K562 (cell line): ENCODE results near the gene SELENOI. TPM values are rescaled to one million over a fixed set of nuclear protein-coding genes. Genes with fewer than 3 reads are reported as not detected.

Experiments
- CBX3 ChIP-seq, 2 experiments: IDR thresholded peaks; 1 replicate in 1 of 2; 2 replicates in 1 of 2; pipeline ENCODE4 v1.6.1; 2012; ENCODE audit warnings: inconsistent platforms in 2 of 2, low read length in 2 of 2, borderline replicate concordance in 1 of 2, control low read depth in 1 of 2
- ETV1 ChIP-seq: fragments of 450-650 bp; conservative IDR thresholded peaks from 2 replicates; pipeline ENCODE4 v1.6.1; 2016; ENCODE audit warnings: missing genetic modification characterization, control low read depth, low read depth, missing compliant biosample characterization
- HDAC1 ChIP-seq, 2 experiments: fragments of 450-650 bp; IDR thresholded peaks; 2 replicates each; pipeline ENCODE4 v1.6.1; 2016 to 2017; ENCODE audit warnings: inconsistent platforms in 1 of 2, mild to moderate bottlenecking in 1 of 2, moderate library complexity in 1 of 2
- IRF2 ChIP-seq: sonication (generic); formaldehyde crosslinking; IDR thresholded peaks from 2 replicates; pipeline ENCODE4 v1.8.1; 2022; ENCODE audit warnings: mild to moderate bottlenecking, missing genetic modification reagents
- JUNB ChIP-seq: fragments of 450-650 bp; formaldehyde crosslinking; conservative IDR thresholded peaks from 2 replicates; pipeline ENCODE4 v1.4.0; 2020; ENCODE audit warnings: mild to moderate bottlenecking
- KDM5B ChIP-seq: fragments of 200-600 bp; sonication (generic); IDR thresholded peaks from 2 replicates; pipeline ENCODE4 v1.6.1; 2012; ENCODE audit warnings: low read depth, mild to moderate bottlenecking, moderate library complexity, low read length, control low read depth, inconsistent platforms; ENCODE audit not compliant: insufficient replicate concordance
- NCOA6 ChIP-seq: fragments of 450-650 bp; IDR thresholded peaks from 2 replicates; pipeline ENCODE4 v1.6.1; 2017; ENCODE audit warnings: mild to moderate bottlenecking
- NFE2 ChIP-seq: IDR thresholded peaks from 2 replicates; pipeline ENCODE4 v1.6.1; 2014; ENCODE audit warnings: antibody characterized with exemption, low read depth
- NFYB ChIP-seq: IDR thresholded peaks from 2 replicates; pipeline ENCODE4 v1.6.1; 2011; ENCODE audit warnings: mild to moderate bottlenecking, moderate library complexity; ENCODE audit not compliant: insufficient read length; ENCODE audit errors: extremely low read depth
- PTRF ChIP-seq: fragments of 450-650 bp; IDR thresholded peaks from 2 replicates; pipeline ENCODE4 v1.6.1; 2016; ENCODE audit warnings: mild to moderate bottlenecking, missing genetic modification characterization, missing compliant biosample characterization
- SOX6 ChIP-seq: fragments of 450-650 bp; IDR thresholded peaks from 2 replicates; pipeline ENCODE4 v1.6.1; 2014; ENCODE audit warnings: mild to moderate bottlenecking
- SP2 ChIP-seq: IDR thresholded peaks from 2 replicates; pipeline ENCODE4 v1.6.1; 2011; ENCODE audit warnings: mild to moderate bottlenecking, low read depth, low read length, moderate library complexity; ENCODE audit not compliant: poor library complexity, severe bottlenecking; ENCODE audit errors: extremely low read depth
- STAT5A ChIP-seq: IDR thresholded peaks from 2 replicates; pipeline ENCODE4 v1.6.1; 2012; ENCODE audit warnings: low read length, inconsistent platforms, borderline replicate concordance
- TARDBP ChIP-seq: fragments of 450-650 bp; IDR thresholded peaks from 2 replicates; pipeline ENCODE4 v1.6.1; 2016
- ZEB2 ChIP-seq: fragments of 450-650 bp; IDR thresholded peaks from 2 replicates; pipeline ENCODE4 v1.6.1; 2016
- ZNF408 ChIP-seq: fragments of 250-450 bp; sonication (Bioruptor Pico); IDR thresholded peaks from 2 replicates; pipeline ENCODE4 v1.4.0; 2020; ENCODE audit warnings: low read depth, mild to moderate bottlenecking, moderate library complexity
- ZNF507 ChIP-seq: conservative IDR thresholded peaks from 2 replicates; pipeline ENCODE4 v1.6.1; 2017; ENCODE audit warnings: missing genetic modification characterization, missing compliant biosample characterization
- ZNF561 ChIP-seq: fragments of 450-650 bp; formaldehyde crosslinking; conservative IDR thresholded peaks from 2 replicates; pipeline ENCODE4 v1.4.0; 2020; ENCODE audit warnings: mild to moderate bottlenecking, moderate library complexity
- ZNF699 ChIP-seq: fragments of 250-450 bp; sonication (Bioruptor Pico); IDR thresholded peaks from 2 replicates; pipeline ENCODE4 v1.8.0; 2021; ENCODE audit warnings: mild to moderate bottlenecking, moderate library complexity; ENCODE audit not compliant: insufficient replicate concordance
- ZNF717 ChIP-seq: fragments of 250-450 bp; sonication (Bioruptor Pico); IDR thresholded peaks from 2 replicates; pipeline ENCODE4 v1.5.0; 2021
- polyA plus RNA-seq, 8 experiments: library from polyadenylated mRNA; depleted of rRNA in 4 of 8; stranded (reverse) in 5 of 8; unstranded in 3 of 8; fragments of >200 nt; fragmentation: Nextera tagmentation in 2 of 8; fragmentation: Illumina TruSeq in 1 of 8; extraction: Ambion mirVana in 2 of 8; extraction: Trizol in 1 of 8; gene quantifications; 2 replicates each; pipeline versions ENCODE4 v1.2.1 to v1.2.3, GENCODE V29; 2011 to 2014; ENCODE audit warnings: inconsistent platforms in 1 of 8, missing spikeins in 1 of 8
- total RNA-seq, 7 experiments: library from RNA; depleted of rRNA in 6 of 7; stranded (reverse); fragments of >200 nt in 6 of 7; fragmentation: Illumina TruSeq in 2 of 7; extraction: Trizol in 2 of 7; gene quantifications; 2 replicates each; pipeline versions ENCODE4 v1.2.1 to v1.2.3, GENCODE V29; 2011 to 2021; ENCODE audit warnings: low replicate concordance in 1 of 7
- TF ChIP-seq, protein P1 (sequence below): sonication (generic); formaldehyde crosslinking; IDR thresholded peaks from 2 replicates; pipeline ENCODE4 v1.8.1; 2023; ENCODE audit warnings: mild to moderate bottlenecking, missing genetic modification reagents
- TF ChIP-seq, protein P2 (sequence below): sonication (generic); formaldehyde crosslinking; IDR thresholded peaks from 2 replicates; pipeline ENCODE4 v1.8.0; 2022; ENCODE audit warnings: mild to moderate bottlenecking, low read depth, missing genetic modification reagents
- TF ChIP-seq, protein P3 (sequence below): sonication (generic); formaldehyde crosslinking; IDR thresholded peaks from 2 replicates; pipeline ENCODE4 v1.8.0; 2022; ENCODE audit warnings: mild to moderate bottlenecking, missing genetic modification reagents

SELENOI gene
- total and polyA plus RNA-seq, 9 of the 15 experiments (the other 6 are each of a cell fraction or from before 2014, with no cell fraction given): 9.6 to 46.9 (median 24.4) TPM

DNA sequence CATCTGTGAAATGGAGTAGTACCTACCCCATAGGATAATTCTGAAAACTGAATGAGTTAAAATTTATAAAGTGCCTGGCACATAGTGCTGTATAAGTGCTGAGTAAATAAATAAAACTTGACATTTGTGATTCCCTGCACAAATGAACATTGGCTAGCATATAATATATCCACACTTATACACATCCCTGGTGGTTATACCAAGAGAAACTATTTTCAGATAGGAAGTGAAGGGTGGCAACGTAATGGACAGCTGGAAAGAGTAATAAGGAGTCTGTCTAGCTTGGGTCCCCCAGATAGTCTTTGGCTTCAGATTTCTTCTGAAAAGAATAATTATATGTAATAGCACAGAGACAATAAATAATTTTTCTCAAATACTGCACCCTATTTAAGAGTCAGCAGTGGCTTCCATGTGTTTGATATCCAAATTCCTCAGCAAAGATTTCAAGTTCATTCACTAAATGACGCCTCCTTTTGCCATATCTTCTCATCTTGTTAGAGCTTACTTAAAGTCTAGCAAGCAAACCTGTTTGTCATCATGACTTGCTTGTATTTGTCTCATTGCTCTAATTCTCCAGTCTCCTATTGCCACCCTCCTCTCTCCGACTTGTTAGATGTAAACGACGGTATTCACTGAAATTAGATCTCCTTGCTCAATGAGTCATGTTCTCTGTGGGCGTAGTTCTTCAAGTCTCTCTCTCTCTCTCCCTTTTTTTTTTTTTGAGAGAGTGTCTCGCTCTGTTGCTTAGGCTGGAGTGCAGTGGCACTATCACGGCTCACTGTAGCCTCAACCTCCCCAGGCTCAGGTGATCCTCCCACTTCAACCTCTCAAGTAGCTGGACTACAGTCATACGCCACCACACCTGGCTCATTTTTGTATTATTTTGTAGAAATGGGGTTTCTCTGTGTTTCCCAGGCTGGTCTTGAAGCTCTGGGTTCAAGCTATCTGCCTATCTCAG, 9.4 kb downstream of the SELENOI start (continued):
- TF ChIP-seq IRF2 (CRISPR knock-in tag) (no peak), NFE2 (peak; percentile 98), STAT5A (no peak), HDAC1 (IDR thresholded peaks at IDR 0.05) (peak in 1 of 2 experiments; percentile 84; a peak in 2 of 4 replicates), SOX6 (peak; percentile 71), NFYB (no peak), KDM5B (no peak), ZNF408 (CRISPR knock-in tag) (no peak), CBX3 (IDR thresholded peaks at IDR 0.05; ENCODE audit: borderline replicate concordance in 1 of 2, low read length in 2 of 2) (0 out of 3 replicates have a peak, but pooled peaks of 1 of the 2 experiments have one; percentile 29), ZNF561 (CRISPR knock-in tag) (no peak), TARDBP (no peak), NCOA6 (no peak), ZNF699 (CRISPR knock-in tag) (no peak), ZNF717 (CRISPR knock-in tag) (no peak), ETV1 (no peak), SP2 (no peak), ZEB2 (peak; percentile 68; the same call in 1 of the 2 replicates), JUNB (CRISPR knock-in tag) (no peak), PTRF (no peak), ZNF507 (tag) (no peak)
- TF ChIP-seq, protein P1, sequence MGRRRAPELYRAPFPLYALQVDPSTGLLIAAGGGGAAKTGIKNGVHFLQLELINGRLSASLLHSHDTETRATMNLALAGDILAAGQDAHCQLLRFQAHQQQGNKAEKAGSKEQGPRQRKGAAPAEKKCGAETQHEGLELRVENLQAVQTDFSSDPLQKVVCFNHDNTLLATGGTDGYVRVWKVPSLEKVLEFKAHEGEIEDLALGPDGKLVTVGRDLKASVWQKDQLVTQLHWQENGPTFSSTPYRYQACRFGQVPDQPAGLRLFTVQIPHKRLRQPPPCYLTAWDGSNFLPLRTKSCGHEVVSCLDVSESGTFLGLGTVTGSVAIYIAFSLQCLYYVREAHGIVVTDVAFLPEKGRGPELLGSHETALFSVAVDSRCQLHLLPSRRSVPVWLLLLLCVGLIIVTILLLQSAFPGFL (CRISPR knock-in tag): no peak
- TF ChIP-seq, protein P2, sequence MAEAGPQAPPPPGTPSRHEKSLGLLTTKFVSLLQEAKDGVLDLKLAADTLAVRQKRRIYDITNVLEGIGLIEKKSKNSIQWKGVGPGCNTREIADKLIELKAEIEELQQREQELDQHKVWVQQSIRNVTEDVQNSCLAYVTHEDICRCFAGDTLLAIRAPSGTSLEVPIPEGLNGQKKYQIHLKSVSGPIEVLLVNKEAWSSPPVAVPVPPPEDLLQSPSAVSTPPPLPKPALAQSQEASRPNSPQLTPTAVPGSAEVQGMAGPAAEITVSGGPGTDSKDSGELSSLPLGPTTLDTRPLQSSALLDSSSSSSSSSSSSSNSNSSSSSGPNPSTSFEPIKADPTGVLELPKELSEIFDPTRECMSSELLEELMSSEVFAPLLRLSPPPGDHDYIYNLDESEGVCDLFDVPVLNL (CRISPR knock-in tag): no peak
- TF ChIP-seq, protein P3, sequence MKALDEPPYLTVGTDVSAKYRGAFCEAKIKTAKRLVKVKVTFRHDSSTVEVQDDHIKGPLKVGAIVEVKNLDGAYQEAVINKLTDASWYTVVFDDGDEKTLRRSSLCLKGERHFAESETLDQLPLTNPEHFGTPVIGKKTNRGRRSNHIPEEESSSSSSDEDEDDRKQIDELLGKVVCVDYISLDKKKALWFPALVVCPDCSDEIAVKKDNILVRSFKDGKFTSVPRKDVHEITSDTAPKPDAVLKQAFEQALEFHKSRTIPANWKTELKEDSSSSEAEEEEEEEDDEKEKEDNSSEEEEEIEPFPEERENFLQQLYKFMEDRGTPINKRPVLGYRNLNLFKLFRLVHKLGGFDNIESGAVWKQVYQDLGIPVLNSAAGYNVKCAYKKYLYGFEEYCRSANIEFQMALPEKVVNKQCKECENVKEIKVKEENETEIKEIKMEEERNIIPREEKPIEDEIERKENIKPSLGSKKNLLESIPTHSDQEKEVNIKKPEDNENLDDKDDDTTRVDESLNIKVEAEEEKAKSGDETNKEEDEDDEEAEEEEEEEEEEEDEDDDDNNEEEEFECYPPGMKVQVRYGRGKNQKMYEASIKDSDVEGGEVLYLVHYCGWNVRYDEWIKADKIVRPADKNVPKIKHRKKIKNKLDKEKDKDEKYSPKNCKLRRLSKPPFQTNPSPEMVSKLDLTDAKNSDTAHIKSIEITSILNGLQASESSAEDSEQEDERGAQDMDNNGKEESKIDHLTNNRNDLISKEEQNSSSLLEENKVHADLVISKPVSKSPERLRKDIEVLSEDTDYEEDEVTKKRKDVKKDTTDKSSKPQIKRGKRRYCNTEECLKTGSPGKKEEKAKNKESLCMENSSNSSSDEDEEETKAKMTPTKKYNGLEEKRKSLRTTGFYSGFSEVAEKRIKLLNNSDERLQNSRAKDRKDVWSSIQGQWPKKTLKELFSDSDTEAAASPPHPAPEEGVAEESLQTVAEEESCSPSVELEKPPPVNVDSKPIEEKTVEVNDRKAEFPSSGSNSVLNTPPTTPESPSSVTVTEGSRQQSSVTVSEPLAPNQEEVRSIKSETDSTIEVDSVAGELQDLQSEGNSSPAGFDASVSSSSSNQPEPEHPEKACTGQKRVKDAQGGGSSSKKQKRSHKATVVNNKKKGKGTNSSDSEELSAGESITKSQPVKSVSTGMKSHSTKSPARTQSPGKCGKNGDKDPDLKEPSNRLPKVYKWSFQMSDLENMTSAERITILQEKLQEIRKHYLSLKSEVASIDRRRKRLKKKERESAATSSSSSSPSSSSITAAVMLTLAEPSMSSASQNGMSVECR (CRISPR knock-in tag): no peak
